Measurements from ENCODE around the gene TMEM92. TPM values are rescaled to one million over a fixed set of nuclear protein-coding genes. Genes with fewer than 3 reads are reported as not detected.
"Not testable (repeated sequence)": the region's sequence is repeated elsewhere in the genome, so short reads cannot be mapped to it uniquely, and the experiment has no call there.

TMEM92 gene
- total RNA-seq, 3 donors from 2014 or later, result not detected

- Mint-ChIP-seq H3K9me3 (no peaks in the 10 kb centered on the region), H3K4me3 (no peak overlapping the region), H3K36me3 (ENCODE audit: insufficient read depth) (no peaks in the 10 kb centered on the region), H3K27me3 (ENCODE audit: low read depth) (peaks cover 57% of the 10 kb centered on the region), H3K4me1 (ENCODE audit: low read depth) (peaks cover 5% of the 10 kb centered on the region)
- ATAC-seq (no peak), DNase-seq (no peak)
Measured at GRCh38 chr17:50277357-50277754, 3.1 kb downstream of the TMEM92 start.

- DNase-seq (no peak), ATAC-seq (no peak)
- Mint-ChIP-seq H3K27me3 (ENCODE audit: low read depth) (peaks cover 52% of the 10 kb centered on the region), H3K36me3 (ENCODE audit: insufficient read depth) (no peaks in the 10 kb centered on the region), H3K9me3 (no peaks in the 10 kb centered on the region), H3K4me3 (no peak overlapping the region), H3K4me1 (ENCODE audit: low read depth) (peaks cover 7% of the 10 kb centered on the region)
Measured at GRCh38 chr17:50278526-50279180, 4.4 kb downstream of the TMEM92 start.

GRCh38 chr17:50279181-50279526 lies 4.9 kb downstream of the TMEM92 start:
- ATAC-seq, result no peak
- peaks cover 7% of the 10 kb centered on the region for H3K4me1 Mint-ChIP-seq (ENCODE audit: low read depth)
- peaks cover 54% of the 10 kb centered on the region for H3K27me3 Mint-ChIP-seq (ENCODE audit: low read depth)
- H3K36me3 Mint-ChIP-seq (ENCODE audit: insufficient read depth), result no peaks in the 10 kb centered on the region
- H3K4me3 Mint-ChIP-seq, result no peak overlapping the region
- DNase-seq, result no peak
- H3K9me3 Mint-ChIP-seq, result no peaks in the 10 kb centered on the region

GRCh38 chr17:50279639-50280038 lies 5.4 kb downstream of the TMEM92 start:
- H3K4me3 Mint-ChIP-seq, result no peak overlapping the region
- H3K27me3 Mint-ChIP-seq (ENCODE audit: low read depth), result peaks cover 54% of the 10 kb centered on the region

GRCh38 chr17:50280068-50280467 lies 5.8 kb downstream of the TMEM92 start:
- ATAC-seq (no peak), DNase-seq (no peak)
- no peaks in the 10 kb centered on the region for H3K36me3 Mint-ChIP-seq (ENCODE audit: insufficient read depth)
- no peak overlapping the region for H3K4me3 Mint-ChIP-seq
- peaks cover 7% of the 10 kb centered on the region for H3K4me1 Mint-ChIP-seq (ENCODE audit: low read depth)
- peaks cover 52% of the 10 kb centered on the region for H3K27me3 Mint-ChIP-seq (ENCODE audit: low read depth)
- H3K9me3 Mint-ChIP-seq, result no peaks in the 10 kb centered on the region

More at GRCh38 chr17:50279639-50280038, 5.4 kb downstream of the TMEM92 start:
- no peaks in the 10 kb centered on the region for H3K36me3 Mint-ChIP-seq (ENCODE audit: insufficient read depth)
- peaks cover 7% of the 10 kb centered on the region for H3K4me1 Mint-ChIP-seq (ENCODE audit: low read depth)
- ATAC-seq (no peak), DNase-seq (no peak)
- no peaks in the 10 kb centered on the region for H3K9me3 Mint-ChIP-seq

- H3K4me1 Mint-ChIP-seq (ENCODE audit: low read depth), result peaks cover 7% of the 10 kb centered on the region
- H3K4me3 Mint-ChIP-seq, result no peak overlapping the region
- H3K27me3 Mint-ChIP-seq (ENCODE audit: low read depth), result peaks cover 47% of the 10 kb centered on the region
- no peak for ATAC-seq
- no peaks in the 10 kb centered on the region for H3K9me3 Mint-ChIP-seq
- DNase-seq, result no peak
- H3K36me3 Mint-ChIP-seq (ENCODE audit: insufficient read depth), result no peaks in the 10 kb centered on the region
Measured at GRCh38 chr17:50280801-50281441, 6.7 kb downstream of the TMEM92 start.

GRCh38 chr17:50281739-50282401 lies 7.6 kb downstream of the TMEM92 start:
- peaks cover 7% of the 10 kb centered on the region for H3K4me1 Mint-ChIP-seq (ENCODE audit: low read depth)
- no peaks in the 10 kb centered on the region for H3K9me3 Mint-ChIP-seq
- no peaks in the 10 kb centered on the region for H3K36me3 Mint-ChIP-seq (ENCODE audit: insufficient read depth)
- ATAC-seq (no peak), DNase-seq (no peak)
- peaks cover 52% of the 10 kb centered on the region for H3K27me3 Mint-ChIP-seq (ENCODE audit: low read depth)
- no peak overlapping the region for H3K4me3 Mint-ChIP-seq

- ATAC-seq (peak; percentile 57 to 74), DNase-seq (no peak)
- H3K36me3 Mint-ChIP-seq (ENCODE audit: insufficient read depth), result no peaks in the 10 kb centered on the region
- H3K4me3 Mint-ChIP-seq, result no peak overlapping the region
- peaks cover 42% of the 10 kb centered on the region for H3K27me3 Mint-ChIP-seq (ENCODE audit: low read depth)
- H3K4me1 Mint-ChIP-seq (ENCODE audit: low read depth), result peaks cover 7% of the 10 kb centered on the region
- H3K9me3 Mint-ChIP-seq, result no peaks in the 10 kb centered on the region
Measured at GRCh38 chr17:50283246-50283645, 9.0 kb downstream of the TMEM92 start.

- Mint-ChIP-seq H3K4me3 (no peak overlapping the region), H3K36me3 (ENCODE audit: insufficient read depth) (no peaks in the 10 kb centered on the region), H3K27me3 (ENCODE audit: low read depth) (peaks cover 39% of the 10 kb centered on the region), H3K4me1 (ENCODE audit: low read depth) (peaks cover 7% of the 10 kb centered on the region), H3K9me3 (no peaks in the 10 kb centered on the region)
- ATAC-seq, result no peak
- no peak for DNase-seq
Measured at GRCh38 chr17:50283714-50284113, 9.4 kb downstream of the TMEM92 start.

GRCh38 chr17:50285941-50286340 lies 11.7 kb downstream of the TMEM92 start:
- Mint-ChIP-seq H3K36me3 (ENCODE audit: insufficient read depth) (no peaks in the 10 kb centered on the region), H3K4me3 (no peak overlapping the region), H3K27me3 (ENCODE audit: low read depth) (peaks cover 42% of the 10 kb centered on the region), H3K9me3 (no peaks in the 10 kb centered on the region), H3K4me1 (ENCODE audit: low read depth) (peaks cover 8% of the 10 kb centered on the region)
- DNase-seq (no peak), ATAC-seq (no peak)

- H3K36me3 Mint-ChIP-seq (ENCODE audit: insufficient read depth); ATAC-seq: not testable (repeated sequence)
- H3K27me3 Mint-ChIP-seq (ENCODE audit: low read depth), result peaks cover 38% of the 10 kb centered on the region
Measured at GRCh38 chr17:50287302-50287701, 13.0 kb downstream of the TMEM92 start.

GRCh38 chr17:50288306-50288705 lies 14.0 kb downstream of the TMEM92 start:
- Mint-ChIP-seq H3K36me3 (ENCODE audit: insufficient read depth) (no peaks in the 10 kb centered on the region), H3K4me3 (no peak overlapping the region), H3K4me1 (ENCODE audit: low read depth) (peaks cover 3% of the 10 kb centered on the region), H3K27me3 (ENCODE audit: low read depth) (peaks cover 35% of the 10 kb centered on the region), H3K9me3 (no peaks in the 10 kb centered on the region)
- ATAC-seq (no peak), DNase-seq (no peak)

More at GRCh38 chr17:50287302-50287701, 13.0 kb downstream of the TMEM92 start:
- H3K9me3 Mint-ChIP-seq; DNase-seq; H3K4me3 Mint-ChIP-seq; H3K4me1 Mint-ChIP-seq (ENCODE audit: low read depth): not testable (repeated sequence)

- ATAC-seq, result no peak
- Mint-ChIP-seq H3K36me3 (ENCODE audit: insufficient read depth) (no peaks in the 10 kb centered on the region), H3K4me3 (no peak overlapping the region)
Measured at GRCh38 chr17:50289278-50289677, 15.0 kb downstream of the TMEM92 start.

GRCh38 chr17:50289991-50290702 lies 15.9 kb downstream of the TMEM92 start:
- Mint-ChIP-seq H3K4me3 (no peak overlapping the region), H3K36me3 (ENCODE audit: insufficient read depth) (no peaks in the 10 kb centered on the region), H3K9me3 (no peaks in the 10 kb centered on the region), H3K4me1 (ENCODE audit: low read depth) (peaks cover 2% of the 10 kb centered on the region), H3K27me3 (ENCODE audit: low read depth) (peaks cover 23% of the 10 kb centered on the region)
- DNase-seq (no peak), ATAC-seq (peak; percentile 71 to 90)

More at GRCh38 chr17:50289278-50289677, 15.0 kb downstream of the TMEM92 start:
- Mint-ChIP-seq H3K9me3 (no peaks in the 10 kb centered on the region), H3K4me1 (ENCODE audit: low read depth) (peaks cover 2% of the 10 kb centered on the region), H3K27me3 (ENCODE audit: low read depth) (peaks cover 29% of the 10 kb centered on the region)
- DNase-seq, result no peak
